HCT116 (cell line): ENCODE data around the gene C11orf68.

Source experiments
- CTCF ChIP-seq, 3 experiments: fragments of 200-600 bp in 1 of 3; sonication (generic) in 1 of 3; IDR thresholded peaks in 2 of 3; conservative IDR thresholded peaks in 1 of 3; 2 replicates each; pipeline ENCODE4 v1.5.1; 2012 to 2017; ENCODE audit warnings: low read depth in 2 of 3, low read length in 2 of 3, antibody characterized with exemption in 1 of 3, borderline replicate concordance in 1 of 3, control low read depth in 1 of 3, mild to moderate bottlenecking in 1 of 3, mixed read lengths in 1 of 3, mixed run types in 1 of 3, moderate library complexity in 1 of 3; ENCODE audit not compliant: insufficient read depth in 1 of 3
- ELF1 ChIP-seq: IDR thresholded peaks from 2 replicates; pipeline ENCODE4 v1.6.1; 2012; ENCODE audit warnings: low read depth, borderline replicate concordance
- EZH2phosphoT487 ChIP-seq: fragments of 200-600 bp; IDR thresholded peaks from 2 replicates; pipeline ENCODE4 v1.6.1; 2018; ENCODE audit warnings: antibody characterized with exemption, borderline replicate concordance
- POLR2A ChIP-seq: IDR thresholded peaks from 2 replicates; pipeline ENCODE4 v1.7.0; 2011; ENCODE audit warnings: borderline replicate concordance; ENCODE audit not compliant: insufficient read depth, insufficient read length; ENCODE audit errors: extremely low read depth
- ZBTB33 ChIP-seq: IDR thresholded peaks from 2 replicates; pipeline ENCODE4 v1.6.1; 2011; ENCODE audit warnings: mild to moderate bottlenecking, low read length, moderate library complexity; ENCODE audit not compliant: insufficient replicate concordance; ENCODE audit errors: extremely low read depth
- ZFX ChIP-seq: fragments of 450-650 bp; IDR thresholded peaks from 2 replicates; pipeline ENCODE4 v1.6.1; 2017
- TF ChIP-seq, protein P1 (sequence below): IDR thresholded peaks from 2 replicates; pipeline ENCODE4 v1.6.1; 2012; ENCODE audit warnings: low read depth

DNA sequence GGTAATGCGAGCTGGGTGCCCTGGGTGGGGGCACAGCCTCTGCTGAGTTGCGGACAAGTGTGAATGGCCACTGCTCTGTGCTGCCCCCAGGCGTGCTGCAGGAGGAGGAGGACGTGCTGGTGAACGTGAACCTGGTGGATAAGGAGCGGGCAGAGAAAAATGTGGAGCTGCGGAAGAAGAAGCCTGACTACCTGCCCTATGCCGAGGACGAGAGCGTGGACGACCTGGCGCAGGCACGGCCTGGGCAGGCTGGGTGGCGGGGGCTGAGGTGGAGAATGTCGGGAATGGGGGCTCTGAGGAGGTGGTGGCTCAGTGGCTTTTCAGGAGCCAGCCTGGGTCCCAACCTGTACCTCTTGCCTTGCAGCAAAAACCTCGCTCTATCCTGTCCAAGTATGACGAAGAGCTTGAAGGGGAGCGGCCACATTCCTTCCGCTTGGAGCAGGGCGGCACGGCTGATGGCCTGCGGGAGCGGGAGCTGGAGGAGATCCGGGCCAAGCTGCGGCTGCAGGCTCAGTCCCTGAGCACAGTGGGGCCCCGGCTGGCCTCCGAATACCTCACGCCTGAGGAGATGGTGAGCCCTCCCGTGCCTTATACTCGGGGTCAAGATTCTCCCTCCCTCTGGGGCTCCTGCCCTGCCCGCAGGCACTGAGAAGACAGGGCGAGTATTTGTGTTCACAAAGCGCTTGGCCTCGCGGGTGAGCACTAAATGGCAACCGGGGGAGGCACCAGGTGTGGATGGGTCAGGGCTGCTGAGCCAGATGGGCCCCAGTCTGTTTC is 47.3 kb upstream of the C11orf68 start:
- no peak for TF ChIP-seq EZH2phosphoT487
- TF ChIP-seq POLR2A, result no peak
- TF ChIP-seq ELF1, result no peak
- no peak for TF ChIP-seq ZBTB33
- no peak for TF ChIP-seq CTCF (IDR thresholded peaks at IDR 0.05 in 2 of 3, conservative IDR thresholded peaks at IDR 0.05 in 1 of 3; ENCODE audit: borderline replicate concordance in 1 of 3, insufficient read depth in 1 of 3, low read depth in 2 of 3, low read length in 2 of 3)
- TF ChIP-seq, protein P1, sequence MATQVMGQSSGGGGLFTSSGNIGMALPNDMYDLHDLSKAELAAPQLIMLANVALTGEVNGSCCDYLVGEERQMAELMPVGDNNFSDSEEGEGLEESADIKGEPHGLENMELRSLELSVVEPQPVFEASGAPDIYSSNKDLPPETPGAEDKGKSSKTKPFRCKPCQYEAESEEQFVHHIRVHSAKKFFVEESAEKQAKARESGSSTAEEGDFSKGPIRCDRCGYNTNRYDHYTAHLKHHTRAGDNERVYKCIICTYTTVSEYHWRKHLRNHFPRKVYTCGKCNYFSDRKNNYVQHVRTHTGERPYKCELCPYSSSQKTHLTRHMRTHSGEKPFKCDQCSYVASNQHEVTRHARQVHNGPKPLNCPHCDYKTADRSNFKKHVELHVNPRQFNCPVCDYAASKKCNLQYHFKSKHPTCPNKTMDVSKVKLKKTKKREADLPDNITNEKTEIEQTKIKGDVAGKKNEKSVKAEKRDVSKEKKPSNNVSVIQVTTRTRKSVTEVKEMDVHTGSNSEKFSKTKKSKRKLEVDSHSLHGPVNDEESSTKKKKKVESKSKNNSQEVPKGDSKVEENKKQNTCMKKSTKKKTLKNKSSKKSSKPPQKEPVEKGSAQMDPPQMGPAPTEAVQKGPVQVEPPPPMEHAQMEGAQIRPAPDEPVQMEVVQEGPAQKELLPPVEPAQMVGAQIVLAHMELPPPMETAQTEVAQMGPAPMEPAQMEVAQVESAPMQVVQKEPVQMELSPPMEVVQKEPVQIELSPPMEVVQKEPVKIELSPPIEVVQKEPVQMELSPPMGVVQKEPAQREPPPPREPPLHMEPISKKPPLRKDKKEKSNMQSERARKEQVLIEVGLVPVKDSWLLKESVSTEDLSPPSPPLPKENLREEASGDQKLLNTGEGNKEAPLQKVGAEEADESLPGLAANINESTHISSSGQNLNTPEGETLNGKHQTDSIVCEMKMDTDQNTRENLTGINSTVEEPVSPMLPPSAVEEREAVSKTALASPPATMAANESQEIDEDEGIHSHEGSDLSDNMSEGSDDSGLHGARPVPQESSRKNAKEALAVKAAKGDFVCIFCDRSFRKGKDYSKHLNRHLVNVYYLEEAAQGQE, result no peak
- no peak for TF ChIP-seq ZFX
